ENCODE data around the gene KHDRBS2. TPM values are rescaled to one million over a fixed set of nuclear protein-coding genes. Genes with fewer than 3 reads are reported as not detected.

Gene KHDRBS2
- total RNA-seq, 1 donor from 2014 or later, result not detected

- Mint-ChIP-seq H3K4me1 (ENCODE audit: low read depth, unreplicated experiment) (no peaks in the 10 kb centered on the region), H3K27ac (ENCODE audit: unreplicated experiment) (no peak overlapping the region), H3K27me3 (ENCODE audit: low read depth, unreplicated experiment) (no peaks in the 10 kb centered on the region), H3K4me3 (ENCODE audit: unreplicated experiment) (no peak overlapping the region), H3K36me3 (ENCODE audit: low read depth, unreplicated experiment) (no peaks in the 10 kb centered on the region), H3K9me3 (ENCODE audit: unreplicated experiment) (peaks cover 2% of the 10 kb centered on the region)
- Histone ChIP-seq H2AFZ (ENCODE audit: low read depth, low read length) (no peak overlapping the region), H3K4me3 (ENCODE audit: insufficient read depth, low read depth, low read length) (no peak overlapping the region), H3K9ac (ENCODE audit: low read length) (no peak overlapping the region), H3K4me1 (ENCODE audit: insufficient read depth, low read length) (no peaks in the 10 kb centered on the region), H4K20me1 (ENCODE audit: insufficient read depth, low read length) (no peaks in the 10 kb centered on the region), H3K36me3 (ENCODE audit: insufficient read depth, low read length) (no peaks in the 10 kb centered on the region), H3K27me3 (ENCODE audit: insufficient read depth, low read length) (no peaks in the 10 kb centered on the region), H3K27ac (ENCODE audit: low read depth, low read length) (no peak overlapping the region), H3K79me2 (ENCODE audit: insufficient read depth, low read length) (no peaks in the 10 kb centered on the region), H3K4me2 (ENCODE audit: low read length) (no peak overlapping the region), H3K9me3 (ENCODE audit: insufficient read depth, low read depth, low read length) (no peaks in the 10 kb centered on the region)
- FAIRE-seq (no peak), DNase-seq (ENCODE audit: low read depth) (no peak)
- TF ChIP-seq CTCF (IDR thresholded peaks at IDR 0.05; ENCODE audit: insufficient read depth, low read depth, low read length), result no peak
Observed at GRCh38 chr6:62129127-62129526, 156.9 kb downstream of the KHDRBS2 start.

- no peak overlapping the region for H3K27ac ChIP-seq (ENCODE audit: low read depth, low read length)
- no peaks in the 10 kb centered on the region for H3K79me2 ChIP-seq (ENCODE audit: insufficient read depth, low read length)
- H3K4me2 ChIP-seq (ENCODE audit: low read length), result no peak overlapping the region
- DNase-seq (ENCODE audit: low read depth) (no peak), FAIRE-seq (no peak)
- Mint-ChIP-seq H3K9me3 (ENCODE audit: unreplicated experiment) (peaks cover 6% of the 10 kb centered on the region), H3K27me3 (ENCODE audit: low read depth, unreplicated experiment) (no peaks in the 10 kb centered on the region), H3K27ac (ENCODE audit: unreplicated experiment) (no peak overlapping the region), H3K4me3 (ENCODE audit: unreplicated experiment) (no peak overlapping the region), H3K4me1 (ENCODE audit: low read depth, unreplicated experiment) (no peaks in the 10 kb centered on the region), H3K36me3 (ENCODE audit: low read depth, unreplicated experiment) (peaks cover 3% of the 10 kb centered on the region)
- no peak overlapping the region for H2AFZ ChIP-seq (ENCODE audit: low read depth, low read length)
- no peaks in the 10 kb centered on the region for H3K4me1 ChIP-seq (ENCODE audit: insufficient read depth, low read length)
- TF ChIP-seq EZH2 (IDR thresholded peaks at IDR 0.05; ENCODE audit: insufficient read depth, low read length) (no peak), CTCF (IDR thresholded peaks at IDR 0.05; ENCODE audit: insufficient read depth, low read depth, low read length) (no peak)
- no peak overlapping the region for H3K9ac ChIP-seq (ENCODE audit: low read length)
- no peaks in the 10 kb centered on the region for H3K27me3 ChIP-seq (ENCODE audit: insufficient read depth, low read length)
- H3K4me3 ChIP-seq (ENCODE audit: insufficient read depth, low read depth, low read length), result no peak overlapping the region
- no peaks in the 10 kb centered on the region for H3K9me3 ChIP-seq (ENCODE audit: insufficient read depth, low read depth, low read length)
- no peaks in the 10 kb centered on the region for H4K20me1 ChIP-seq (ENCODE audit: insufficient read depth, low read length)
- no peaks in the 10 kb centered on the region for H3K36me3 ChIP-seq (ENCODE audit: insufficient read depth, low read length)
Observed at GRCh38 chr6:62119401-62119800, 166.6 kb downstream of the KHDRBS2 start.

- no peak for FAIRE-seq
- no peak for DNase-seq (ENCODE audit: low read depth)
Observed at GRCh38 chr6:62103186-62103859, 182.7 kb downstream of the KHDRBS2 start.

More at GRCh38 chr6:62103186-62103859, 182.7 kb downstream of the KHDRBS2 start:
- Histone ChIP-seq H3K79me2 (ENCODE audit: insufficient read depth, low read length) (no peaks in the 10 kb centered on the region), H3K9me3 (ENCODE audit: insufficient read depth, low read depth, low read length) (peaks cover 10% of the 10 kb centered on the region), H3K4me2 (ENCODE audit: low read length) (no peak overlapping the region), H4K20me1 (ENCODE audit: insufficient read depth, low read length) (no peaks in the 10 kb centered on the region), H3K36me3 (ENCODE audit: insufficient read depth, low read length) (no peaks in the 10 kb centered on the region), H3K4me1 (ENCODE audit: insufficient read depth, low read length) (no peaks in the 10 kb centered on the region), H3K27me3 (ENCODE audit: insufficient read depth, low read length) (no peaks in the 10 kb centered on the region), H2AFZ (ENCODE audit: low read depth, low read length) (no peak overlapping the region), H3K27ac (ENCODE audit: low read depth, low read length) (no peak overlapping the region), H3K4me3 (ENCODE audit: insufficient read depth, low read depth, low read length) (no peak overlapping the region), H3K9ac (ENCODE audit: low read length) (no peak overlapping the region)
- Mint-ChIP-seq H3K4me3 (ENCODE audit: unreplicated experiment) (no peak overlapping the region), H3K4me1 (ENCODE audit: low read depth, unreplicated experiment) (no peaks in the 10 kb centered on the region), H3K27ac (ENCODE audit: unreplicated experiment) (no peak overlapping the region), H3K27me3 (ENCODE audit: low read depth, unreplicated experiment) (no peaks in the 10 kb centered on the region), H3K36me3 (ENCODE audit: low read depth, unreplicated experiment) (no peaks in the 10 kb centered on the region), H3K9me3 (ENCODE audit: unreplicated experiment) (peaks cover 3% of the 10 kb centered on the region)
- TF ChIP-seq EZH2 (IDR thresholded peaks at IDR 0.05; ENCODE audit: insufficient read depth, low read length), result no peak
- TF ChIP-seq CTCF (IDR thresholded peaks at IDR 0.05; ENCODE audit: insufficient read depth, low read depth, low read length), result no peak

All from astrocyte (in vitro differentiated cells and primary cell).